ENCODE results near the gene SPHKAP.
"Not testable (repeated sequence)": the region's sequence is repeated elsewhere in the genome, so short reads cannot be mapped to it uniquely, and the experiment has no call there.

DNA sequence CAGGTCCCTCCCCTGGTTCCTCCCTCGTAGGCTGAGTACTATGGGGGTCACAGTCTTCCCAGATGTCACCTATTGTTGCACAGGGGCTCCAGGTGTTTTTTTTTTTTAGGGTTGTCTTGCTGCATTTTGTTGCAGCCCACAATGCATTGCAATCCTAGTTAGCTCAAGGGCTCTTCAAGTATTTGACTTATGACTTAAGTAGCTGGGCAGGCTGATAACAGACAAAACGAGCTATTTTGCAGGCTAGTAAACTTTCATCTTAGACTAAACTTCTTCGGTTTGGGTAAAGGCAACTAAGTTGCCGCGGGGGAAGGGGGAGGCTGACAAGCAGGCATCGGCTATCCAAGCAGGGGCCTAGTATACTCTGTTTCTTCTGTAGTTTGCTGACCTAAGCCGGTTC is 245.2 kb downstream of the SPHKAP start:
- TF ChIP-seq CTCF (conservative IDR thresholded peaks at IDR 0.05 in 1 of 2, IDR thresholded peaks at IDR 0.05 in 1 of 2; ENCODE audit: low read depth in 1 of 2, low read length in 2 of 2); EZH2 (IDR thresholded peaks at IDR 0.05; ENCODE audit: low read length, missing control alignments): not testable (repeated sequence)
